Sigmoid colon (tissue), 4 donors: ENCODE measurements around the gene FOXM1.

Source experiments
- CTCF ChIP-seq, 4 experiments: fragments of 450-650 bp in 3 of 4; fragments of 200-600 bp in 1 of 4; IDR thresholded peaks; one replicate each; pipeline ENCODE4 v1.5.1; 2016 to 2019; ENCODE audit warnings: antibody characterized with exemption in 4 of 4, mild to moderate bottlenecking in 3 of 4, moderate library complexity in 2 of 4
- EP300 ChIP-seq, 4 donors: sonication (generic); formaldehyde crosslinking; IDR thresholded peaks; one replicate each; pipeline ENCODE4 v1.6.1; 2017; ENCODE audit warnings: antibody characterized with exemption in 4 of 4
- POLR2AphosphoS5 ChIP-seq, 4 donors: sonication (generic); formaldehyde crosslinking; IDR thresholded peaks; one replicate each; pipeline ENCODE4 v1.6.1; 2017; ENCODE audit warnings: antibody characterized with exemption in 4 of 4

- no peak for TF ChIP-seq EP300 (IDR thresholded peaks at IDR 0.05)
- TF ChIP-seq CTCF (IDR thresholded peaks at IDR 0.05), result no peak
- no peak for TF ChIP-seq POLR2AphosphoS5 (IDR thresholded peaks at IDR 0.05)
These were observed 19.4 kb downstream of the FOXM1 start for GRCh38 chr12:2857576-2857975.
